ENCODE measurements around the gene MAN2A2. TPM values are rescaled to one million over a fixed set of nuclear protein-coding genes. Genes with fewer than 3 reads are reported as not detected.
"Not testable (repeated sequence)": the region's sequence is repeated elsewhere in the genome, so short reads cannot be mapped to it uniquely, and the experiment has no call there.

Gene MAN2A2
- total RNA-seq, 1 donor from 2014 or later: 104 TPM

DNA sequence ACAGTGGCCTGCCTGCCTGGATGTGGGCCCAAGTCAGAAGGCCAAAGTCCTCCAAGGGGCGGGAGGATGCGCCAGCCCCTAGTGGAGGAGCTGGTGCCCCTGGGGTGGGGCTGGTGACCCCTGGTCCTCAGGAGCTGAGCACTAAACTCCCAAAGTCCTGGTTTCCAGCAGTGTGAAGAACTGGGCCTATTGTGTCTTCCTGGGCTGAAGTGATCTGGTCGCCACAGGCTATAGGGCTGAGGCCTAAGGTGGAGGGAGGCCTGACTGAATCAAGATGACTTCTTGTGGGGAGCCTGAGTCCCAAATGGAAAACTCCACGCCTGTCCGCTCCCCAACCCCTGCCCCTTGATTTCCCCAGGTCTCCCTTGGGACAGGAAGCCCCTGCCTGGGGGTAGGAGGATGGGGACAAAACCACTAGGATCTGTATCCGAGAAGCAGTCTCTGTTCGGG, 19.6 kb upstream of the MAN2A2 start:
- DNase-seq (ENCODE audit: low spot score): no peak

DNA sequence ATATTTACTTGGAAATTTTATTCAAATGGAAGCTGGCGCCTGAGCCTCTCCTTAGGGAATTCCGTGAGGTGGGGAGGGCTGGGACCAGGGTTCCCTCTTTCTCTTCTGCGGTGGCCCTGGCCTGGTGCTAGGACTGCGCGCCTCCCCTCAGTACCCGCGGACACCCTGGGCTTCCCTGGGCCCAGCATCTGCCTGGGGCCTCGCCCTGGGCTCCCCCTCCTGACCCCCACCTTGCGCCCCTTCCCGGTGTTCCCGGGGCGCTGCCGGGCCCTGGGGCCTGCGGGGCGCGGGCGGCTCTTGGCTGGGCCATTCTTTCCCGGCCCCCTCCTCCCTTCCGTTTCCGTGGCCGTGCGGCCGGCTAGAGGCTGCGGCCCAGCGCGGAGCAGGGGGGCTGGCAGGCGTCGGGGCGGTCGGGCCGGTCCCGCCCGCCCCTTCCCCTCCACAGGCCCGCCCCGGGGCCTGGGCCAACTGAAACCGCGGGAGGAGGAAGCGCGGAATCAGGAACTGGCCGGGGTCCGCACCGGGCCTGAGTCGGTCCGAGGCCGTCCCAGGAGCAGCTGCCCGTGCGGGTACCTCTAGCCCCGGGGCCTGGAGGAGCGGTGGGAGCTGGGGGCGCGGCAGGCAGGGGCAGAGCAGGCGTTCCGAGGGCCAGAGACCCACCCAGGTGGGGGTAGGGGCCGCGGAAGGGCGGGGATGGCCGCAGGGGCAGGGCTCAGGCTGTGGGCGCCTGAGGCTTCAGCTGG, 19.0 kb upstream of the MAN2A2 start, which contains the start of gene FES:
Gene FES, plus strand, starts transcription at position 529 of the 743 bp plus-strand sequence. CDS start 542 bp downstream, outside the sequence.
- peak; percentile 95 for DNase-seq (ENCODE audit: low spot score)

DNA sequence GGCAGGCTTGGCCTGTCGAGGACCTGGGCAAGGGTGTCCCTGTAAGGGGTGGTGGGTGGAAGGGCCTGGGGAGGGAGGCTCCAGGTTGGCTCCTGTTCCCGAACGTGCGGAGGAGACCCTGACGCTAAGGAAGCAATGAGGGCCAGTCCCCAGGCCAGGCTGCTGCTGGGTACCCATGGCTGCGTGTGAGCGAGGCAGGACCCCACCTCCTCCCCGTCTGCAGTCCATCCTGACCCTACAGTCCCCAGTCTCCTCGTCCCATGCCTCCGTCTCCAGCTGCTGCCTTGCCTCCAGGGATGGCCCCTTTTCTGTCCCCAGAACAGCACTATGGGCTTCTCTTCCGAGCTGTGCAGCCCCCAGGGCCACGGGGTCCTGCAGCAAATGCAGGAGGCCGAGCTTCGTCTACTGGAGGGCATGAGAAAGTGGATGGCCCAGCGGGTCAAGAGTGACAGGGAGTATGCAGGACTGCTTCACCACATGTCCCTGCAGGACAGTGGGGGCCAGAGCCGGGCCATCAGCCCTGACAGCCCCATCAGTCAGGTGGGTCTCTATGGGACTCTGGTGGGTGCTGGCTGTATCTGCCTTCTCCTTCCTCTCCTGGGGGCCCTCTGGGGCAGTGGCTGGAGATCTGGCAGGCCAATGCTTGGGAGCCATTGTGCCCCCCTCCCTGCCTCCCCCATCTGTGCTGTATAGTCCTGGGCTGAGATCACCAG, 18.2 kb upstream of the MAN2A2 start:
- DNase-seq (ENCODE audit: low spot score): no peak

DNA sequence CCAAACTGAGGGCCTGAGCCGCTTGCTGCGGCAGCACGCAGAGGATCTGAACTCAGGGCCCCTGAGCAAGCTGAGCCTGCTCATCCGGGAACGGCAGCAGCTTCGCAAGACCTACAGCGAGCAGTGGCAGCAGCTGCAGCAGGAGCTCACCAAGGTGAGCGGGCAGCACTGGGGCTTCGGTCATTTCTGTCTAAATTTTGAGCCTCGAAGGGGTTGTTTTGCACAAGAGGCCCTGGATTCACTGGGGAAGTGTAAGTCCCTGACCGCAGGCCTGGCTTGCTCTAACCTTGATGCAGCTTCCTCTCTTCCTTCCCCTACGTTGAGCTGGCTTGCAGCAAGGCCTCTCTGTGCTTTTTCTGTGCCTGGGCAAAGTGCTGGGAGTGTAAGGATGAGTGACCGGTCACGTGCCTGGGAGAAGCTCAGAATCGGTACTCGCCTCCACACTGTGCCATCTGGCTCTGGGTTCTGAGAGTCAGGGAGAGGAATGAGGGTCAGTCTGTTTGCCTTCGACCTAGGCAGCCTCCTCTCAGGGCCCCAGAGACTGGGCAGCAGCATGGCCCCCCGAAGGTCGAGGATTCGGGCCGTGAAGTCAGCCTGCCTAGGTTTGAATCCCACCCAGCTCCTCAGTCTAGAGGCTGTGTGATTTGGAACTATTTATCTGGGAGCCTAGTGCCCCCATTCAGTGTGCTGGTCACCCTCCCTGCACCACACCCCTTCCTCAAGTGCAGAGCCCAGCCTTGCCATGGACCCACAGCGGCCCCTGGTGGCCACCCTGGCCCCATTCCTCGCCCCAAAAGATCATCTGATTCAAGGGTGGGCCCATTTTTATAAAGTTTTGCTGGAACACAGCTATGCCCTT, 17.4 kb upstream of the MAN2A2 start:
- no peak for DNase-seq (ENCODE audit: low spot score)

DNA sequence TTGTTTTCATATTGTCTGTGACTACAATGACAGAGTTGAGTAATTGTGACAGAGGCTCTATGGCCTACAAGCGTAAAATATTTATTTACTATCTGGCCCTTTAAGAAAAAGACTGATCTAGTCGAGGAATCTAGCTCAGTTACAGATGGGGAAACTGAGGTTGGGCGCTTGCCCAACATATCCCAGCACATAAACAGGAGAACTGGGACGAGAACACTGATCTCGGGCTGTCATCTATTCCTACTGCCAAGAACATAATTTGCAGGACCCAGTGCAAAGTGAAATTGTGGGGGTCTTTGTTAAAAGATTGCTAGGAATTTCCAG, 16.8 kb upstream of the MAN2A2 start:
- DNase-seq (ENCODE audit: low spot score): no peak

DNA sequence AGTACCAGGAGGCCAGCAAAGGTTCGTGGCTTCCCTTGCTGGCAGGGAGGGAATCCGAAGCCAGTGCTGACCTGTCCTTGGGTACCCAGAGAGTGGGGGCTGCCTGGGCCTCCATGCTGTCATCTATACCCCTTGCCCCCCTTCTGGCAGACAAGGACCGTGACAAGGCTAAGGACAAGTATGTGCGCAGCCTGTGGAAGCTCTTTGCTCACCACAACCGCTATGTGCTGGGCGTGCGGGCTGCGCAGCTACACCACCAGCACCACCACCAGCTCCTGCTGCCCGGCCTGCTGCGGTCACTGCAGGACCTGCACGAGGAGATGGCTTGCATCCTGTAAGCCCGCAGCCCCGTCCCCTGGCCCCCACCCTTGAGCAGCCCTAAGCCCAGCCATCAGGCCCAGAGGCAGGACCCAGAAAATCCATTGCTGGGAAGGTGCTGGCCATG, 16.0 kb upstream of the MAN2A2 start:
- no peak for DNase-seq (ENCODE audit: low spot score)

DNA sequence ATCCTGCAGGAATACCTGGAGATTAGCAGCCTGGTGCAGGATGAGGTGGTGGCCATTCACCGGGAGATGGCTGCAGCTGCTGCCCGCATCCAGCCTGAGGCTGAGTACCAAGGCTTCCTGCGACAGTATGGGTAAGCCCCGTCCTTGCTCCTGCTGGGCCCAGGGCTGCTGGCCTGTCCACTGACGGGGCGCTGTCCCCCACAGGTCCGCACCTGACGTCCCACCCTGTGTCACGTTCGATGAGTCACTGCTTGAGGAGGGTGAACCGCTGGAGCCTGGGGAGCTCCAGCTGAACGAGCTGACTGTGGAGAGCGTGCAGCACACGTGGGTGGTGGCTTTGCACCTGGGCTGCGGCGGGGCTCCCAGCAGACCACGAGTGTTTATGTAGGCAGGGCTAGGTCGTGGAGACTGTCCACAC, 13.8 kb upstream of the MAN2A2 start:
- no peak for DNase-seq (ENCODE audit: low spot score)

DNA sequence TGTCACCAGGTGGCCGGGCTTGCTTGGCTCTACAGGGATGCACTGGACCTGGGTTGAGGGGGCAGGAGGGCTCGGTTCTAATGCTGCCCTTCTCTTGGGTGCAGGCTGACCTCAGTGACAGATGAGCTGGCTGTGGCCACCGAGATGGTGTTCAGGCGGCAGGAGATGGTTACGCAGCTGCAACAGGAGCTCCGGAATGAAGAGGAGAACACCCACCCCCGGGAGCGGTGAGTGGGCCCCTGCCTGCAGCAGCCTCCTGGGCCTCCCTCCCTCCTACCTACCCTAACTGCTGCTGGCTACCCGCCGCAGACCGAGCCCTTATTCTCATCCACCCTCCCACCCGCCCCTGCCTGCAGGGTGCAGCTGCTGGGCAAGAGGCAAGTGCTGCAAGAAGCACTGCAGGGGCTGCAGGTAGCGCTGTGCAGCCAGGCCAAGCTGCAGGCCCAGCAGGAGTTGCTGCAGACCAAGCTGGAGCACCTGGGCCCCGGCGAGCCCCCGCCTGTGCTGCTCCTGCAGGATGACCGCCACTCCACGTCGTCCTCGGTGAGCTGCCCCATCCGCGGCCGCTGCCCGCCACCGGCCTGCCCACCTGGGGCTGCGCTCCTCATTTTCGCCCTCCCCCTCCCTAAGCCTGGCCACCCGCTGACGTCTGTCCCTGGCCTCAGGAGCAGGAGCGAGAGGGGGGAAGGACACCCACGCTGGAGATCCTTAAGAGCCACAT, 13.2 kb upstream of the MAN2A2 start:
- DNase-seq (ENCODE audit: low spot score): no peak

DNA sequence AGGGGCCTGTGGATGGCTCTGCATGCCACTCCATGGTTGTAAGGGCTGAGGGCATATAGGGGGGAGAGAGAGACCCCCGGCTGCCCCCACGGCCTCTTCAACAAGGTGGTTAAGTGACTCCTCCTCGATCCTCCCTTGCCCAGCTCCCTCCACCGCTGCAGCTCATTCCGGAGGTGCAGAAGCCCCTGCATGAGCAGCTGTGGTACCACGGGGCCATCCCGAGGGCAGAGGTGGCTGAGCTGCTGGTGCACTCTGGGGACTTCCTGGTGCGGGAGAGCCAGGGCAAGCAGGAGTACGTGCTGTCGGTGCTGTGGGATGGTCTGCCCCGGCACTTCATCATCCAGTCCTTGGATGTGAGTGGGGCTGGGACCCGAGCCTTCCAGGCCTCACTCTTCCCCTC, 12.3 kb upstream of the MAN2A2 start:
- DNase-seq (ENCODE audit: low spot score): no peak

DNA sequence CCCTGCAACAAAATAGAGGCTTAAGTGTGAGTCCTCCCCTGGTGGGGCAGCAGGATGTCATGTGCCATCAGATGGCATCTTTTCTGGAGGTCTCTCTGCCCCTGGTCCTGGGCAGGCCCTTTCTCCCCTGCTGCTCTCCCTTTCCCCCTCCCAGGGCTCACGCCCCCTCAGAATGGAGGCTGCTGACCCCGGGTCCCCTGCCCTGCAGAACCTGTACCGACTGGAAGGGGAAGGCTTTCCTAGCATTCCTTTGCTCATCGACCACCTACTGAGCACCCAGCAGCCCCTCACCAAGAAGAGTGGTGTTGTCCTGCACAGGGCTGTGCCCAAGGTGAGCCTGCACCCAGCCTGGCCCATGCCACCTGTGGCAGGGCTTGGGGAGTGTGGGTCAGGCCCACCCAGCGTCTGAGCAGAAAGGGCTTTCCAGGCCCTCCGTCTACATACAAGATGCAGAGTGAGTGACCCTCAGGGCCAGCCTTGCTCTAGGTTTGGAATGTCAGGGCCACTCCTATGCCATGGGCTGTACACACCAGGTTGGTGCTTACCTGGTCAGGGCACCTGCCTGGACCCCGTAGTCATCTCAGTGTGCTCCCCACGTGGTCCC, 11.7 kb upstream of the MAN2A2 start:
- no peak for DNase-seq (ENCODE audit: low spot score)

DNA sequence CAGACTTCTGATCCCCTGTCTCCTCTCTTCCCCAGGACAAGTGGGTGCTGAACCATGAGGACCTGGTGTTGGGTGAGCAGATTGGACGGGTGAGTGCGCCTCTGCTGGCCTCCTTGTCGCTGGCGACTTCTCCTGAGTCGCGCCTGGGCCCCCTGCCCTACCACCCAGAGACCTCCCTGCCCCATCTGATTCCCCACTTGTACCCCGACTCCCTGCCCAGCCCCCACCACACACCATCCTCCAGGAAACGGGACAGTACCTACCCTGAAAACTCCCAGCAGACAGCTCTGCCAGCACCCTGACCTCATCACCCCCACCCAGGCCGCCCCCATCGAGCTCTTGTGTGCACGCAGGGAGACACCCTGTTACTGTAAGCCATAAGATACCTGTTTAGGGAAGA, 11.1 kb upstream of the MAN2A2 start:
- DNase-seq (ENCODE audit: low spot score): no peak

DNA sequence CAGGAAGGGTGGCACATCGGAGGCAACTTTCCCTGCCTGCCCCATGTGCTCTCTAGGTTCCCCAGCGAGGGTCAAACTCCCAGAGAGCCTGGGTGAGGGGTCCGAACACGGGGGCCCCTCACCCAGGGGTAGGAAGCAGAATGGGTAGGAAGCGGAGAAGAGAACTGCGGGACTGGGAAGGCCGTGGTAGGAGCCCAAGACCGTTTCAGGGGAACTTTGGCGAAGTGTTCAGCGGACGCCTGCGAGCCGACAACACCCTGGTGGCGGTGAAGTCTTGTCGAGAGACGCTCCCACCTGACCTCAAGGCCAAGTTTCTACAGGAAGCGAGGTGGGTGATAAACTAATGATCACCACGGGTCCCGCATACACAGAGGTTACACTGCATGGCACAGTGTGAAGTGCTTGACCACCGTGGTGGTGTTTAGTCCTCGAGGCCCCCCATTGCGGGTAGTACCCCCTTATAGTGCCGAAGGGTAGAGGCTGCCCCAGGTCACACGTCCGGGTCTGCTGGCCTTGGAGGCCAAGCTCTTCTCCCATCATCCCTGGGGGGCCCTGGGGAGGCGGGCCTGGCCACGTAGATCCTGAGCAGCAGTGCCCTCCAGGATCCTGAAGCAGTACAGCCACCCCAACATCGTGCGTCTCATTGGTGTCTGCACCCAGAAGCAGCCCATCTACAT, 10.5 kb upstream of the MAN2A2 start:
- DNase-seq (ENCODE audit: low spot score): no peak

DNA sequence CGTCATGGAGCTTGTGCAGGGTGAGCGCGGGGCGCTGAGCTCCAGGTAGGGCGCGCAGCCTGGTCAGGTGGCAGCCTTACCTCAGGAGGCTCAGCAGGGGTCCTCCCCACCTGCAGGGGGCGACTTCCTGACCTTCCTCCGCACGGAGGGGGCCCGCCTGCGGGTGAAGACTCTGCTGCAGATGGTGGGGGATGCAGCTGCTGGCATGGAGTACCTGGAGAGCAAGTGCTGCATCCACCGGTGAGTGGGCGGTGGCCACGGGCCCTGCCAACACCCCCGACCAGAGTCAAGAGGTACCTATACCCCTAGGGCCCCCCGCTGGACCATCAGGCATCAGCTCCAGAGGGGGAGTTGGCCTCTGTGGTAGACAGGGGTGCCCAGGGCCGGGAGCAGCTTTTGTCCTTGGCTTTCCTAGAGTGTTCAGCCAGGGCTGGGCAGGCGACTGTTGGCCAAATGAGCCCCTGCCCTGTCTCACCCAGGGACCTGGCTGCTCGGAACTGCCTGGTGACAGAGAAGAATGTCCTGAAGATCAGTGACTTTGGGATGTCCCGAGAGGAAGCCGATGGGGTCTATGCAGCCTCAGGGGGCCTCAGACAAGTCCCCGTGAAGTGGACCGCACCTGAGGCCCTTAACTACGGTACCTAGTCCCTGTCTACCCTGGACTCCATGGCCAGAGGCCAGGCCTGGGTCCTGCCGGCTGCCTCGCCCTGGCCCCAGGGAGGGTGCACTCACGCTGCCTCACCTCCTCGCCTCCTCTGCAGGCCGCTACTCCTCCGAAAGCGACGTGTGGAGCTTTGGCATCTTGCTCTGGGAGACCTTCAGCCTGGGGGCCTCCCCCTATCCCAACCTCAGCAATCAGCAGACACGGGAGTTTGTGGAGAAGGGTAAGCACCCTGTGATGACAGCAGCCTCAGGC, 9.7 kb upstream of the MAN2A2 start:
- DNase-seq (ENCODE audit: low spot score): no peak

DNA sequence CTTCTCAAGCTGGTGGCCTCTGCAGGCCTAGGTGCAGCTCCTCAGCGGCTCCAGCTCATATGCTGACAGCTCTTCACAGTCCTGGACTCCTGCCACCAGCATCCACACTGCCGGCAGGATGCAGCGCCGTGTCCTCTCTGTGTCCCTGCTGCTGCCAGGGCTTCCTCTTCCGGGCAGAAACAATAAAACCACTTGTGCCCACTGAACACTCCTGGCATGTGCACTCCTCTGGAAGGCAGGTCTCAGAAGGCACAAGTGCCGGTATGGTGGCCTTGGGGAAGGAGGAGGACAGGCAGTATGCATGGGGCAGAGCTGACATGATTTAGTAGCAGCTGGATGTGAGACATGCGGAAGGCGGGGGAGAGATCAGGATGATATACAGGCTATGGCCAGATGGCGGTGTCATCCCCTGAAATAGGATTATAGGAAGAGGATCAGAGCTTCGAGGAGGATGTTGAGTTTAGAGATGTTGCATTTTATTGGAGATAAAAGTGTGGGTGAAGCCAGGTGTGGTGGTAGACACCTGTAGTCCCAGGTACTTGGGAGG, 7.5 kb upstream of the MAN2A2 start:
- no peak for DNase-seq (ENCODE audit: low spot score)

DNA sequence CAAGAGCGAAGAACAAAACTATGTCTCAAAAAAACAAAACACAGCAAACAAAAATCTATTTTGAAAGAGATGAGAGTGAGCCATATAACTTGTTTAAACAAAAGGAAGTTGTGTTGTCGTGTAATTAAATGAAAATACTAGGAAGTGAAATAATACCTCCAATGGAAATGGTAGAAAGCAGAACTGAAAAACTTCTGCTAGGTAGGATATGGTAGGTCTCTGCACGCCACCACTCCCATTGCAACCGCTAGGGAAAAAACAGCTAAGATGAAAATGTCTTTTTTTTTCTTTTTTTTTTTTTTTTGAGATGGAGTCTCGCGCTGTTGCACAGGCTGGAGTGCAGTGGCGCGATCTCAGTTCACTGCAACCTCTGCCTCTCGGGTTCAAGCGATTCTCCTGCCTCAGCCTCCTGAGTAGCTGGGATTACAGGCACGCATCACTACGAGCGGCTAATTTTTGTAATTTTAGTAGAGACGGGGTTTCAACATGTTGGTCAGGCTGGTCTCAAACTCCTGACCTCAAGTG, 5.9 kb upstream of the MAN2A2 start:
- not testable (repeated sequence) for DNase-seq (ENCODE audit: low spot score)

DNA sequence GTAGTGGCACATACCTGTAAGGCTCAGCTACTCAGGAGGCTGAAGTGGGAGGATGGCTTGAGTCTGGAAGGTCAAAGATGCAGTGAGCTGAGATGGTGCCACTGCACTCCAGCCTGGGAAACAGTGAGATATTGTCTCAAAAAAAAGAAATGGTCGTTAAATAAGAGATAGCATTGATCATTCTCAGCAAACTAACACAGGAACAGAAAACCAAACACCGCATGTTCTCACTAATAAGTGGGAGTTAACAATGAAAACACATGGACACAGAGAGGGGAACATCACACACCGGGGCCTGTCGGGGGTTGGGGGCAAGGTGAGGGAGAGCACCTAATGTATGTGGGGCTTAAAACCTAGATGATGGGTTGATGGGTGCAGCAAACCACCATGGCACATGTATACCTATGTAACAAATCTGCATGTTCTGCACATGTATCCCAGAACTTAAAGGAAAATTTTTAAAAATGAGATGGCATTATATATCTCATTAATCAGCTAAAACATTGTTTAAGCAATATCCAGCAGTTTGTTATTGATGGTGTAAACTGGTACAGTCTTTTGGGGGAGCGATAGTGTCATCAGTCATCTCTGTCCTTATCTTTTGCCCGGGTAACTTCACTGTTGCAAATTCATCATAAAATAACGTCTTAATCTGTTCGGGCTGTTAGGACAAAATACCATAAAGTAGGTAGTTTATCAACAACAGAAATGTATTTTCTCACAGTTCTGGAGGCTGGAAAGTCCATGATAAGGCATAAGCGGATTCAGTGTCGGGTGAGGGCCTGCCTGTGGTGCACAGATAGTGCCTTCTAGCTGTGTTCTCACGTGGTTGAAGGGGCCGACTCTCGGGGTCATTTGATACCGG, 1.7 kb upstream of the MAN2A2 start:
- DNase-seq (ENCODE audit: low spot score): no peak

DNA sequence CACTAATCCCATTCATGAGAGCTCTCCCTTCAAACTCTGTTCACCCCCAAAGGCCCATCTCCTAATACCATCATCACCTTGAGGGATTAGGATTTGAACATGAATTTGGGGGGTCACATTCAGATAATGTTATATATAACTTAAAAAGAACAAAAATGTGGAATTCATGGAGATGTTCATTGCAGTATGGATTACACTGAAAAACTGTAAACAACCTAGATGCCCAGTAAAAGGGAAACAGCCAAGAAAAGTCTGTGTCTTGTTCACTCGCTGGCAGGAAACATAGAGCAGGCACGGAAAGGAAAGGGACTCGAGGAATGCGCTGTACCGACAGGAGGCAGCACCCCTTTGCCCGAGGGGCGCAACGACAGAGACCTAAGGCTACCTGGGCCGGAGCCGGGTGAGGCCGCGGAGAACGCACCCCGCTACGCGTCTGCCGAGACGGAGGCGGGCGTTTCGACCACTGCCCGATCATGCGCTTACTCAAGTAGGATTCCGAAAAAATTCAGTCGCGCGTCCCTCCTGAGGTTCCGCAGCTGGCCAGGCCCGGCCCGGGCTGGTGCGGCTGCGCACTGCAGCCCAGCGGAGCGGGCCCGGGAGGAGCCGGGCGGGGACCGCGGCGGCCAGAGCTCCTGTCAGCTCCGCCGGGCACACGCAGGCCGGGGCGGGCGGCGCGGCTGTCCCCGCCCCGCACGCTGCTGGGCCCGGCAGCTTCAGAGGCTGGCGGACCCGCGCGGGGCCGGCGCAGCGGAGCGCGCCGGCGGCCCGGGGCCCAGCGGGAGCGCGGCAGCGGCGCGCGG, 862 bp upstream of the MAN2A2 start:
- DNase-seq (ENCODE audit: low spot score): no peak
